ENCODE results near the gene C15orf62. TPM values are rescaled to one million over a fixed set of nuclear protein-coding genes. Genes with fewer than 3 reads are reported as not detected.

Gene C15orf62
- total RNA-seq, 1 donor from 2014 or later, result not detected

DNA sequence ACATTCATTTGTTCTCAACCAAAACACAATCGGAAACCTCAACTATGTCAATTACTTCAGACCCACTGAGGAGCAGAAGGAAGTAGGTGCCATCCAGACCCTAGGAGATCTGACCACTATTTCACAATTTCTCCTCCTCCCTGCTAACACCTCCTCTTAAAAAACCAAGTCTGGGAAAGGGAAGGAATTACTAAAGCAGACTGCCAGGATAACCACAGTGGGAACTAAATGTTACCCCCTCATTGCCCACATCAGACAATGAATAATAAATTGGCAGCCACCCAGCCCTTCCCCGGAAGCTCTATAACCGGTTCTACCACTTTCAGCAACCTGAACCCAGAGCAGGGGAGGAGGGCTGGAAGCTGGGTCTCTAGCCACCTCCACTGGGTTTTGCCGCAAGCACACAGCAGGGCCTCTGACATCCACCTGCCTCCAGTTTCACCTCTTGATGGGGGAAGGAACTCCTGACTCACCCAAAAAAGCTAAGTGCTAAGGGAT is 17.6 kb downstream of the C15orf62 start:
- peaks cover 9% of the 10 kb centered on the region in 2 donors for H3K36me3 ChIP-seq
- no peak overlapping the region for H3K4me3 ChIP-seq
- TF ChIP-seq, protein P1, sequence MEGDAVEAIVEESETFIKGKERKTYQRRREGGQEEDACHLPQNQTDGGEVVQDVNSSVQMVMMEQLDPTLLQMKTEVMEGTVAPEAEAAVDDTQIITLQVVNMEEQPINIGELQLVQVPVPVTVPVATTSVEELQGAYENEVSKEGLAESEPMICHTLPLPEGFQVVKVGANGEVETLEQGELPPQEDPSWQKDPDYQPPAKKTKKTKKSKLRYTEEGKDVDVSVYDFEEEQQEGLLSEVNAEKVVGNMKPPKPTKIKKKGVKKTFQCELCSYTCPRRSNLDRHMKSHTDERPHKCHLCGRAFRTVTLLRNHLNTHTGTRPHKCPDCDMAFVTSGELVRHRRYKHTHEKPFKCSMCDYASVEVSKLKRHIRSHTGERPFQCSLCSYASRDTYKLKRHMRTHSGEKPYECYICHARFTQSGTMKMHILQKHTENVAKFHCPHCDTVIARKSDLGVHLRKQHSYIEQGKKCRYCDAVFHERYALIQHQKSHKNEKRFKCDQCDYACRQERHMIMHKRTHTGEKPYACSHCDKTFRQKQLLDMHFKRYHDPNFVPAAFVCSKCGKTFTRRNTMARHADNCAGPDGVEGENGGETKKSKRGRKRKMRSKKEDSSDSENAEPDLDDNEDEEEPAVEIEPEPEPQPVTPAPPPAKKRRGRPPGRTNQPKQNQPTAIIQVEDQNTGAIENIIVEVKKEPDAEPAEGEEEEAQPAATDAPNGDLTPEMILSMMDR (IDR thresholded peaks at IDR 0.05), result no peak
- intact Hi-C loops (cut with DNase I), result no loop called here
- no peak overlapping the region for H3K27ac ChIP-seq
- no peaks in the 10 kb centered on the region for H3K9me3 ChIP-seq
- no peaks in the 10 kb centered on the region for H3K27me3 ChIP-seq
- H3K4me1 ChIP-seq, result peaks cover 0 to 2% of the 10 kb centered on the region in 2 donors
- no peak for DNase-seq (ENCODE audit: low spot score in 2 of 2)

DNA sequence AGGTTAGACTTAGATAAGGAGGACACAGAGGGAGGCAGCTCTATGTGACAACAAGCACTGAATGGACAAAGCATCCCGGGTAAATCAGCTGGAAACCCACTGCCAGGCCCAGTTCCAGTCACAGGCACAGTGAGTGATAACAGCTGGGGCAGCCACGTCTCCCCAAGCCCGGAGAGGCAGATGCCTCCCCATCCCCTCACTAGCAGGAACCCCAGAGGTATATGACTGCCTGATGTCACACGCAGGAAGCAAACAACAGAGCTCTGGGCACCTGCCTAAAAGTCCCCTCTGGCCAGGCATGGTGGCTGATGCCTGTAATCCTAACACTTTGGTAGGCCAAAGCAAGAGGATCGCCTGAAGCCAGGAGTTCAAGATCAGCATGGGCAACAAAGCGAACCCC is 18.2 kb downstream of the C15orf62 start:
- H3K36me3 ChIP-seq, result peaks cover 9% of the 10 kb centered on the region in 2 donors
- no peak overlapping the region for H3K4me3 ChIP-seq
- DNase-seq (ENCODE audit: low spot score in 2 of 2), result no peak
- intact Hi-C loops (cut with DNase I), result no loop called here
- H3K4me1 ChIP-seq, result peaks cover 0 to 2% of the 10 kb centered on the region in 2 donors
- TF ChIP-seq, protein P1 (IDR thresholded peaks at IDR 0.05), result no peak
- no peak overlapping the region for H3K27ac ChIP-seq
- H3K9me3 ChIP-seq, result no peaks in the 10 kb centered on the region
- H3K27me3 ChIP-seq, result no peaks in the 10 kb centered on the region

- no peak for DNase-seq (ENCODE audit: low spot score in 2 of 2)
- no peaks in the 10 kb centered on the region for H3K9me3 ChIP-seq
- intact Hi-C loops (cut with DNase I), result no loop called here
These were observed 19.3 kb downstream of the C15orf62 start for GRCh38 chr15:40789119-40789518.

GRCh38 chr15:40789999-40790398 is 20.2 kb downstream of the C15orf62 start:
- no peak for DNase-seq (ENCODE audit: low spot score in 2 of 2)
- H3K27ac ChIP-seq, result no peak overlapping the region
- H3K27me3 ChIP-seq, result no peaks in the 10 kb centered on the region
- H3K36me3 ChIP-seq, result peaks cover 9% of the 10 kb centered on the region in 2 donors
- no peaks in the 10 kb centered on the region for H3K9me3 ChIP-seq
- TF ChIP-seq, protein P1 (IDR thresholded peaks at IDR 0.05), result no peak
- intact Hi-C loops (cut with DNase I), result no loop called here
- H3K4me1 ChIP-seq, result peaks cover 0 to 2% of the 10 kb centered on the region in 2 donors
- no peak overlapping the region for H3K4me3 ChIP-seq

More at GRCh38 chr15:40789119-40789518, 19.3 kb downstream of the C15orf62 start:
- Histone ChIP-seq H3K27ac (no peak overlapping the region), H3K4me3 (no peak overlapping the region), H3K4me1 (peaks cover 0 to 2% of the 10 kb centered on the region in 2 donors), H3K27me3 (no peaks in the 10 kb centered on the region), H3K36me3 (peaks cover 9% of the 10 kb centered on the region in 2 donors)
- TF ChIP-seq, protein P1 (IDR thresholded peaks at IDR 0.05), result no peak

GRCh38 chr15:40790718-40791117 is 20.9 kb downstream of the C15orf62 start:
- Histone ChIP-seq H3K9me3 (no peaks in the 10 kb centered on the region), H3K27ac (no peak overlapping the region), H3K27me3 (no peaks in the 10 kb centered on the region), H3K36me3 (peaks cover 9% of the 10 kb centered on the region in 2 donors), H3K4me1 (peaks cover 0 to 2% of the 10 kb centered on the region in 2 donors), H3K4me3 (no peak overlapping the region)
- DNase-seq (ENCODE audit: low spot score in 2 of 2), result no peak
- intact Hi-C loops (cut with DNase I), result no loop called here
- TF ChIP-seq, protein P1 (IDR thresholded peaks at IDR 0.05), result no peak

DNA sequence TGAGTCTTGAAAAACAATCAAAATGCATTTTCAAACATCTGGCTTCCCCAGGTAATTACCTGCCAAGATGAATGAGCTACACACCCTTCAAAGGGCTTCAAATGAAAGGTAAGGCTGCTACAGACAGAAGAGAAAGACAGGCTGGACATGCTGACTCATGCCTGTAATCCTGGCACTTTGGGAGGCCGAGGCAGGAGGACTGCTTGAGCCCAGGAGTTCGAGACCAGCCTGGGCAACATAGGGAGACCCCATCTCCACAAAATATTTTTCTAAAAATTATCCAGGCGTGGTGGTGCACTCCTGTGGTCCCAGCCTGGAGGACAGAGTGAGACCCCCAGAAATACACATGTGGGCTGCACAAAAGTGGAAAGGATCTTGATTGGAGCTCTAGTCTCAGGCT is 22.6 kb downstream of the C15orf62 start:
- no peak overlapping the region for H3K4me3 ChIP-seq
- TF ChIP-seq, protein P1 (IDR thresholded peaks at IDR 0.05), result no peak
- no peaks in the 10 kb centered on the region for H3K9me3 ChIP-seq
- H3K36me3 ChIP-seq, result peaks cover 9% of the 10 kb centered on the region in 2 donors
- no peak overlapping the region for H3K27ac ChIP-seq
- peaks cover 0 to 2% of the 10 kb centered on the region in 2 donors for H3K4me1 ChIP-seq
- no peaks in the 10 kb centered on the region for H3K27me3 ChIP-seq
- DNase-seq (ENCODE audit: low spot score in 2 of 2), result no peak
- intact Hi-C loops (cut with DNase I), result no loop called here
